Common myeloid progenitor, CD34-positive (primary cell): ENCODE measurements around the gene MACROH2A2.
"Not testable (repeated sequence)": the region's sequence is repeated elsewhere in the genome, so short reads cannot be mapped to it uniquely, and the experiment has no call there.

ENCODE experiments used
- CTCF ChIA-PET: fragments of 350-600 bp; sonication (Branson Sonifier 250); formaldehyde crosslinking; loops from one replicate; lab custom pipeline; 2021; ENCODE audit warnings: antibody characterized with exemption; lab: Charles Lee
- POLR2A ChIA-PET: fragments of 350-600 bp; sonication (Branson Sonifier 250); formaldehyde crosslinking; loops from one replicate; lab custom pipeline; 2021; ENCODE audit warnings: antibody characterized with exemption; lab: Charles Lee
- DNase-seq, 3 donors: peaks; one replicate each; pipeline versions ENCODE4 v3.0.0 to v3.0.0-alpha.2; 2013
- H3K27ac ChIP-seq, 2 experiments: 1 replicate in 1 of 2; 2 replicates in 1 of 2; pipeline ENCODE4 v1.7.0; 2013; ENCODE audit warnings: inconsistent platforms in 2 of 2, low read length in 2 of 2, mild to moderate bottlenecking in 2 of 2, low read depth in 1 of 2, moderate library complexity in 1 of 2; ENCODE audit not compliant: severe bottlenecking in 2 of 2, insufficient read depth in 1 of 2, poor library complexity in 1 of 2
- H3K27me3 ChIP-seq, 5 experiments: replicated peaks in 2 of 5; 1 replicate in 3 of 5; 2 replicates in 2 of 5; pipeline versions ENCODE4 v1.6.1 to v1.7.0; 2013; ENCODE audit warnings: low read length in 4 of 5, mild to moderate bottlenecking in 2 of 5, moderate library complexity in 2 of 5, inconsistent platforms in 1 of 5; ENCODE audit not compliant: insufficient read depth in 5 of 5, control insufficient read depth in 4 of 5
- H3K36me3 ChIP-seq, 4 experiments: 1 replicate in 2 of 4; 2 replicates in 2 of 4; pipeline versions ENCODE4 v1.6.1 to v1.7.0; 2013; ENCODE audit warnings: low read length in 3 of 4, control low read depth in 1 of 4, mild to moderate bottlenecking in 1 of 4; ENCODE audit not compliant: control insufficient read depth in 4 of 4, insufficient read depth in 4 of 4
- H3K4me1 ChIP-seq, 4 experiments: 1 replicate in 3 of 4; 2 replicates in 1 of 4; pipeline versions ENCODE4 v1.6.1 to v1.7.1; 2013; ENCODE audit warnings: low read length in 3 of 4, mild to moderate bottlenecking in 3 of 4, control low read depth in 1 of 4, inconsistent platforms in 1 of 4, moderate library complexity in 1 of 4; ENCODE audit not compliant: control insufficient read depth in 4 of 4, insufficient read depth in 4 of 4; ENCODE audit errors: control extremely low read depth in 1 of 4
- H3K4me3 ChIP-seq, 7 experiments: 1 replicate in 4 of 7; 2 replicates in 3 of 7; pipeline versions ENCODE4 v1.5.1 to v1.7.0; 2013; ENCODE audit warnings: mild to moderate bottlenecking in 7 of 7, low read length in 6 of 7, moderate library complexity in 6 of 7, inconsistent platforms in 2 of 7, low read depth in 2 of 7, control low read depth in 1 of 7; ENCODE audit not compliant: insufficient read depth in 4 of 7, control insufficient read depth in 1 of 7; ENCODE audit errors: extremely low read depth in 1 of 7
- H3K9me3 ChIP-seq, 5 experiments: 1 replicate in 4 of 5; 2 replicates in 1 of 5; pipeline versions ENCODE4 v1.6.1 to v1.7.1; 2013; ENCODE audit warnings: low read length in 4 of 5, mild to moderate bottlenecking in 2 of 5, inconsistent platforms in 1 of 5, low read depth in 1 of 5, moderate library complexity in 1 of 5; ENCODE audit not compliant: control insufficient read depth in 4 of 5, insufficient read depth in 2 of 5; ENCODE audit errors: control extremely low read depth in 1 of 5
- WGBS: methylation state at CpG from one replicate; pipeline ENCODE4 v1.1.5; 2013; ENCODE audit not compliant: insufficient coverage; 5-methylcytosine and 5-hydroxymethylcytosine counted together

MACROH2A2 gene

DNA sequence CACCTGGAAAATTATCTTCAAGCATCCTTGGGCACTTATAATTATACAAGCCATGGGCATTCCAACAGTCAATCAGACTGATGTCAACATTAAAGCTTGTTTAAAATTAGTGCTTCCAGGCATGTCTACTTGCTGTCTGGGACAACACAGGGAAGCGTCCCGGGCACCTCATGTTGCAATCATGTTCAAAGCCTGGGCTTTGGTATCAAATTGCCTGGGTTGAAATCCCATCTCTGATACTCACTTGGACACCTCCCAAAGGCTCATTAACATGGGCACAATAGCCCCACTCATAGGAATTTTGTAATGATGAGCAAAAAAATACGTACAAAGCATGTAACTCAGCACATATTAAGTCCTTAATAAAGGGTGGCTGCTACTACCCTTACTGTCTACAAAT, 65.5 kb downstream of the MACROH2A2 start:
- 100% methylated on average over 2 of the region's 3 CpGs for WGBS
- CTCF ChIA-PET = interaction anchor here (0.8 to 6.1 kb wide), 6 partner anchors 12 to 246 kb away, joined by 3 to 92 read pairs (median 14); partner anchors contain the start of gene TYSND1
- POLR2A ChIA-PET = no interaction called here
- H3K9me3 ChIP-seq = no peaks in the 10 kb centered on the region
- DNase-seq = no peak
- H3K36me3 ChIP-seq = peaks cover 0 to 3% (median 1%) of the 10 kb centered on the region in 4 experiments
- peaks cover 0 to 6% (median 4%) of the 10 kb centered on the region in 4 experiments for H3K4me1 ChIP-seq
- H3K4me3 ChIP-seq = no peak overlapping the region
- H3K27ac ChIP-seq = no peak overlapping the region
- peaks cover 0 to 9% (median 0%) of the 10 kb centered on the region in 5 experiments for H3K27me3 ChIP-seq

DNA sequence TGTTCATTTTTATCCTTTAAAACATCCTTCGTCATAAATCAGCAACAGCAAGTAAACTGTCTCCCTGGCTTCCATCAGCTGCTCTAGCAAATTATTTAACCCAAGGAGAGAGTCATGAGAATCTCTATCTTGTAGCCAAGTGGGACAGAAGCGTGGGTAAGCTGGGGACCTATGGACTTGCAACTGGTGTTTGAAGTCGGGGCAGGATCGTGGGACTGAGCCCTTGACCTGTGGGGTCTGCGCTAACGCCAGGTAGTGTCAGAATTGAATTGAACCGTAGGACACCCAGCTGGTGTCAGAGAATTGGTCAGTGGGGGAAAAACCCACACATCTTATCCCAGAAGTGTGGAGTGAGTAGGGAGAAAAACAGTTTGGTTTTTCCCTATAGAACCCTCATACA, 66.6 kb downstream of the MACROH2A2 start:
- H3K4me3 ChIP-seq = no peak overlapping the region
- no peaks in the 10 kb centered on the region for H3K36me3 ChIP-seq
- no peak for DNase-seq
- POLR2A ChIA-PET = no interaction called here
- H3K9me3 ChIP-seq = no peaks in the 10 kb centered on the region
- peaks cover 0 to 9% (median 0%) of the 10 kb centered on the region in 5 experiments for H3K27me3 ChIP-seq
- CTCF ChIA-PET = interaction anchor here (0.8 to 6.1 kb wide), 8 partner anchors 10 to 245 kb away, joined by 3 to 92 read pairs (median 6); partner anchors contain the start of gene TYSND1
- WGBS = 97% methylated on average over 4 of the region's 7 CpGs
- H3K27ac ChIP-seq = no peak overlapping the region
- H3K4me1 ChIP-seq = peaks cover 0 to 8% (median 4%) of the 10 kb centered on the region in 4 experiments

DNA sequence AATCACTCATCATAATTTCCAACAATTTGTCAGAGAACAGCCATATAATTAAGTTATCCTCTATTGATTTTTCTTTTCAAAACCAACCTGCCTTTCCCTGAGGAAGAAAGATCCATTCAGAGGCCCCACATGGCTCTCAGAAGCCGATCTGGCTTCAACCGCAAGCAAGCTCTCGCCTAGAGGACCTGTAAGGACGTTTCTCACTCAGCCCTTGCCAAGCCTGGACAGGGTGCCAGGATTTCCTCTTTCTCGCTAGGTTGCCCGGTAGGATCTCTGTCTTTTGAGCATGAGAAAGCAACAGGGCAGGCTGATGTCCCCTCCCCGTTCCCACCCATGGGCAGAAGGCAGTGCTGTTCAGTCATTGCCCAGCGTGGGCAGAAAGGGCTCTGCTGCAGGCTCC, 67.0 kb downstream of the MACROH2A2 start:
- no peak for DNase-seq
- ChIA-PET POLR2A (no interaction called here), CTCF (interaction anchor here (1.2 to 6.1 kb wide), 6 partner anchors 10 to 26 kb away, joined by 3 to 92 read pairs (median 10); partner anchors contain the start of gene TYSND1)
- H3K9me3 ChIP-seq = no peaks in the 10 kb centered on the region
- H3K36me3 ChIP-seq = no peaks in the 10 kb centered on the region
- 86% methylated on average over 6 of the region's 8 CpGs for WGBS
- H3K27me3 ChIP-seq = peaks cover 0 to 9% (median 0%) of the 10 kb centered on the region in 5 experiments
- H3K4me1 ChIP-seq = peaks cover 0 to 8% (median 4%) of the 10 kb centered on the region in 4 experiments
- no peak overlapping the region for H3K27ac ChIP-seq
- no peak overlapping the region for H3K4me3 ChIP-seq

DNA sequence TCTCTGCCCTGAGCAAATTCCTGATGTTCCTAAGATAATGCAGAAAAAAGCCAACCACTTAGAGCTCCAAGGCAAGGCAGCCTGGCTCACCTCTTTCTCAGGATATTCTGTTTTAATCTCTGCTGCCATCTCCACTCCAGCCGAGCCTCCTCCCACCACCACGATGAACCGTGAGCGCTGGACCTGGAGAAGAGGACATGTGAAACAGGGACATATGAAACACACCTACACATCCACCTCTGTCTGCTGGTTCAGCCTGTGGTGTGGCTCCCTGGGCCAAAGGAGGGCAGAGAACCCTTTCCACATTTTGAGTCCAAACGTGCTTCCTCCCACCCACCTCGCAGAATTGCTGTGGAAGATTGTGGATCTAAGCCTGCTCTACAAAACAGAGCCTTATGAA, 67.8 kb downstream of the MACROH2A2 start:
- ChIA-PET CTCF (interaction anchor here (1.6 to 5.6 kb wide), 2 partner anchors 14 to 18 kb away, joined by 3 to 45 read pairs; no protein-coding TSS in a partner anchor), POLR2A (no interaction called here)
- no peaks in the 10 kb centered on the region for H3K36me3 ChIP-seq

DNA sequence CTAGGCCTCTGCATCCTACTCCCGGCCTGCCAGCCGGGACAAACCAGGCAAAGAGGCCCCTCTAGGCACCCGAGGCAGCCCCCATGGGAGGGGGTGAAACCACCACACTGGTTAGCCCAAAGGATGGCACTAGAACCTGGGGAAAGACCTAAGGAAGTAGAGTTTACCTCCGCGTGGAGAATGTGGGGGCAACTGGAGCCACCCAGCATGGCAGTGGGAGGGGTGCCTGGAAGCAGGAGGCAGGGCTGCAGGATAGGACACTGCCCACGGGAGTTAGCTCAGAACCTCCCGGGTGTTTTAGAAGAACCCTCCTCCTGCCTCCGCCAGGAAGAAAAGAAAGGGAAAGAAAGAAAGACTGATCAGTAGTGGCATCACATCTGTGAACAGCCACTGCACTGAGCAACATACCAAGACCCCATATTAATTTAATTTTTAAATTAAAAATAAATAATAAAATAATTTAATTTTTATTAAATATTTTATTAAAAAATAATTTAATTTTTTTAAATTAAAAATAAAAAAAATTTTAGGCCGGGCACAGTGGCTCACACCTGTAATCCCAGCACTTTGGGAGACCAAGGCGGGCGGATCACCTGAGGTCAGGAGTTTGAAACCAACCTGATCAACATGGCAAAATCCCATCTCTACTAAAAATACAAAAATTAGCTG, 68.8 kb downstream of the MACROH2A2 start:
- Histone ChIP-seq H3K27me3 (peaks cover 0 to 9% (median 0%) of the 10 kb centered on the region in 5 experiments), H3K36me3 (no peaks in the 10 kb centered on the region), H3K27ac (no peak overlapping the region), H3K4me1 (peaks cover 0 to 19% (median 12%) of the 10 kb centered on the region in 4 experiments), H3K9me3 (peaks cover 0 to 2% (median 0%) of the 10 kb centered on the region in 5 experiments), H3K4me3 (no peak overlapping the region)
- DNase-seq = no peak
- 100% methylated on average over 7 of the region's 11 CpGs for whole genome bisulfite sequencing
- ChIA-PET CTCF (interaction anchor here (1.0 to 3.4 kb wide), 4 partner anchors 9 to 27 kb away, joined by 3 to 11 read pairs (median 4); no protein-coding TSS in a partner anchor), POLR2A (no interaction called here)

More for the DNA sequence above, 67.8 kb downstream of the MACROH2A2 start:
- Histone ChIP-seq H3K9me3 (peaks cover 0 to 2% (median 0%) of the 10 kb centered on the region in 5 experiments), H3K27me3 (peaks cover 0 to 9% (median 0%) of the 10 kb centered on the region in 5 experiments), H3K4me1 (peaks cover 0 to 10% (median 4%) of the 10 kb centered on the region in 4 experiments), H3K27ac (no peak overlapping the region), H3K4me3 (no peak overlapping the region)
- DNase-seq = no peak
- 100% methylated on average over 2 of the region's 6 CpGs for WGBS

DNA sequence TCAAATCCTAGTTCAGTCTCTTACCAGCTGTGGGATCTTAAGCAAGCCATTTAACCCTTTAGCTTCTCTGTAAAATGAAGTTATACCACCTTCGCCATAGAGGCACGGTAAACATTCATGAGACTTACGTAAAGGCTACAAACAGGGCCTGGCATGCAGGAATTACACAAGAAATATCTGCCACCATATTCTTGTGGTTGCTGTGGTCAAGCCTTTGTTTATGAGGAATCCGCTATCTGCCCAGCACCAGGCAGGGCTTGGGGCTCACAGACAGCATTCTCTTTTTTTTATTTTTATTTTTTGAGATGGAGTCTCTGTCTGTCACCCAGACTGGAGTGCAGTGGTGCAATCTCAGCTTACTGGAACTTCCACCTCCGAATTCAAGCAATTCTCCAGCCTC, 70.1 kb downstream of the MACROH2A2 start:
- Histone ChIP-seq H3K27me3 (peaks cover 0 to 4% (median 0%) of the 10 kb centered on the region in 5 experiments), H3K4me1 (peaks cover 0 to 24% (median 13%) of the 10 kb centered on the region in 4 experiments), H3K36me3 (no peaks in the 10 kb centered on the region), H3K27ac (no peak overlapping the region), H3K4me3 (no peak overlapping the region), H3K9me3 (peaks cover 0 to 2% (median 0%) of the 10 kb centered on the region in 5 experiments)
- 61% methylated on average over 5 of the region's 5 CpGs for WGBS
- ChIA-PET POLR2A (no interaction called here), CTCF (interaction anchor here (0.8 to 3.4 kb wide), 5 partner anchors 9 to 60 kb away, joined by 3 to 16 read pairs (median 6); partner anchors contain the start of gene TYSND1)
- DNase-seq = peak; percentile 69 to 89 (median 83)

- H3K27ac ChIP-seq, POLR2A ChIA-PET, H3K27me3 ChIP-seq, DNase-seq, H3K9me3 ChIP-seq, H3K36me3 ChIP-seq, H3K4me3 ChIP-seq: not testable (repeated sequence)
- peaks cover 0 to 24% (median 13%) of the 10 kb centered on the region in 4 experiments for H3K4me1 ChIP-seq
- 91% methylated on average over 8 of the region's 9 CpGs for WGBS
- CTCF ChIA-PET = interaction anchor here (1.2 to 3.4 kb wide), 4 partner anchors 10 to 23 kb away, joined by 3 to 16 read pairs (median 8); partner anchors contain the start of gene TYSND1
Observed at GRCh38 chr10:70123166-70123565, 70.5 kb downstream of the MACROH2A2 start.
